Prostate gland (tissue), 2 donors: Measurements from ENCODE around the gene NANOGP8.
"Not testable (repeated sequence)": the region's sequence is repeated elsewhere in the genome, so short reads cannot be mapped to it uniquely, and the experiment has no call there.

ENCODE experiments used
- CTCF ChIP-seq, 4 experiments: fragments of 200-600 bp in 2 of 4; fragments of 450-650 bp in 2 of 4; sonication (generic) in 2 of 4; IDR thresholded peaks; 1 replicate in 3 of 4; 2 replicates in 1 of 4; pipeline ENCODE4 v1.5.1; 2016 to 2019; ENCODE audit warnings: antibody characterized with exemption in 4 of 4, mild to moderate bottlenecking in 2 of 4, moderate library complexity in 2 of 4
- POLR2AphosphoS5 ChIP-seq: sonication (generic); formaldehyde crosslinking; IDR thresholded peaks from one replicate; pipeline ENCODE4 v1.6.1; 2017; ENCODE audit warnings: antibody characterized with exemption

GRCh38 chr15:35085176-35085919 is at the start of gene NANOGP8:
- not testable (repeated sequence) for TF ChIP-seq POLR2AphosphoS5; CTCF (IDR thresholded peaks at IDR 0.05)
